Measurements from ENCODE around the gene RUSF1. TPM values are rescaled to one million over a fixed set of nuclear protein-coding genes. Genes with fewer than 3 reads are reported as not detected.
"Not testable (repeated sequence)": the region's sequence is repeated elsewhere in the genome, so short reads cannot be mapped to it uniquely, and the experiment has no call there.

RUSF1 gene
- total RNA-seq, 1 donor from 2014 or later, result 26.9 TPM

DNA sequence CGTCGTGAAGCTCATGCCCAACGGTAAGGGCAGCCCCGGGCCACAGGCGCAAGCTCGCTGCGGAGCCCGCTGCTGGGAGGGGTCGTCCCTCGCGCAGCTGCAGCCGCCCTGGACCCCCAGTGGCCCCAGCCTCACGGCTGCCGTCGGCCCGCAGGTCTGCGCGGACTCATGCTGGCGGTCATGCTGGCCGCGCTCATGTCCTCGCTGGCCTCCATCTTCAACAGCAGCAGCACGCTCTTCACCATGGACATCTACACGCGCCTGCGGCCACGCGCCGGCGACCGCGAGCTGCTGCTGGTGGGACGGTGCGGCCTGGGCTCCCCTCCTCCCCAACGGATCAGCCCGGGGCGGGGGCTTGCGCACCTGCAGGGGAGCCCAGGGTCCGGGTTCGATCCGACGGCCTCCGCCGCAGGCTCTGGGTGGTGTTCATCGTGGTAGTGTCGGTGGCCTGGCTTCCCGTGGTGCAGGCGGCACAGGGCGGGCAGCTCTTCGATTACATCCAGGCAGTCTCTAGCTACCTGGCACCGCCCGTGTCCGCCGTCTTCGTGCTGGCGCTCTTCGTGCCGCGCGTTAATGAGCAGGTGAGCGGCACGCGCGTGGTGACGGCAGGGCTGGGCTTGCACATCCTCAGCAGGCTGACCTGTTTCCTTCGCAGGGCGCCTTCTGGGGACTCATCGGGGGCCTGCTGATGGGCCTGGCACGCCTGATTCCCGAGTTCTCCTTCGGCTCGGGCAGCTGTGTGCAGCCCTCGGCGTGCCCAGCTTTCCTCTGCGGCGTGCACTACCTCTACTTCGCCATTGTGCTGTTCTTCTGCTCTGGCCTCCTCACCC is 19.5 kb downstream of the RUSF1 start:
- FAIRE-seq (no peak), DNase-seq (ENCODE audit: low spot score in 2 of 2) (no peak)

DNA sequence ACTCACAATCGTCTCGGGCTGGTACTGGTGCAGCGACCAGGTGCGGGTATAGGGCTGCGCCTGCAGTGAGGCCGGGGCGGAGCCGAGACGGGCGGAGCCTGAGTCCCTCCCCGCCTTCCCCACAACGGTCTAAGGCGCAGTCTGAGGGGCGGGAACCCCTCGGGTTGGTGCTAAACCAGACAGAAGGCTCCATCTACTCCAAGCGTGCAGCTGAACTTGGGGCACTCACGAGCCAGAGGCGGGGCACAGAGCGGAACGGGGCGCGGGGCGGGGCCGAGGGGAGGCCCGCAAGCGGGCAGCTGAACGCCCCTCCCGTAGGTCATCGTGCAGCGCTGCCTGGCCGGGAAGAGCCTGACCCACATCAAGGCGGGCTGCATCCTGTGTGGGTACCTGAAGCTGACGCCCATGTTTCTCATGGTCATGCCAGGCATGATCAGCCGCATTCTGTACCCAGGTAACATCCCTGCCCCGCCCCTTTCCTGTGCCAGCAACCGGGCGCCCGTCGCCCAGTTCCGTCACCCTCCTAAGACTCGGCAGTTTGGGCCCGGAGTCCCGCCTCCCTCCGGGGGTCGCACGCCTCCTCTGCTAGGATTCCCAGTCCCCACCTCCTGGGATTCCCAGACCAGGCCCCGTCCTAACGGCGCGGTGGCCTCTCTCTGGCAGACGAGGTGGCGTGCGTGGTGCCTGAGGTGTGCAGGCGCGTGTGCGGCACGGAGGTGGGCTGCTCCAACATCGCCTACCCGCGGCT is 20.3 kb downstream of the RUSF1 start:
- FAIRE-seq (no peak), DNase-seq (ENCODE audit: low spot score in 2 of 2) (peak; percentile 64 to 70)

DNA sequence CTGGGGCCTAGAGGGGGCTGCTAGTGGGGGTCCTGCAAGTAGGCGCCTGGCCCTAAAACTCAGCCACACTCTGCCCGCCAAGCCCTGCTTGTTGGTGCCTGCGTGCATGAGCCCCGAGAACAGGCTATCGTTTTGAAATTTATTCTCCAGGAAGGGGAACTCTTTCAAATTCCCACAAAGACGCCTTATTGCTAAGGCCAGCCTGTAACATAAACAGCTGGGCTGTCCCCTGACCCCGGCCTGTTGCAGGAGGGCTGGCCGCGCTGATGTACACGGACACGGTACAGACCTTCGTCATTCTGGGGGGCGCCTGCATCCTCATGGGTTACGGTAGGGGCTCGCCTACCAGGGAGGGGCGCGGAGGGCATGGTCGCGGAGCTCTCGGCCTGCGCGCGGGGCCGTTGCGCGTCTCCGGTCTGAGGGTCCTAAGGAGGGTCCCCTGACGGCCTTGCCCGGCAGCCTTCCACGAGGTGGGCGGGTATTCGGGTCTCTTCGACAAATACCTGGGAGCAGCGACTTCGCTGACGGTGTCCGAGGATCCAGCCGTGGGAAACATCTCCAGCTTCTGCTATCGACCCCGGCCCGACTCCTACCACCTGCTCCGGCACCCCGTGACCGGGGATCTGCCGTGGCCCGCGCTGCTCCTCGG is 21.0 kb downstream of the RUSF1 start:
- FAIRE-seq (no peak), DNase-seq (ENCODE audit: low spot score in 2 of 2) (no peak)

DNA sequence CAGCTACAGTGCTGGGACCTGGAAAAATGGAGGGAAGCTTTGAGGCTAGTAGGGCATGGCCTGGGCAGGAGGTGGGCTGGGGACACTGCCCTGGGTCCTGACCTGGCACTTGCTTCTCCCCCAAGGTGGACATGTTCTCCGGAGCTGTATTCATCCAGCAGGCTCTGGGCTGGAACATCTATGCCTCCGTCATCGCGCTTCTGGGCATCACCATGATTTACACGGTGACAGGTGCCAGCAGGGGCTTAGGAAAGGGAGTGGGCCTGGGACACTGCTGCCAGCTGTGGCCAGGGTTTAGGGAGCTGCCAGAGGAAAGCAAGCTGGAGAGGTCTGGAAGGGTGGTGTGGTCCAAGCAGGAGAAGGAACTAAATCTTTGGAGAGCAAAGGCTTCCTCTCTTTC is 22.1 kb downstream of the RUSF1 start:
- DNase-seq (ENCODE audit: low spot score in 2 of 2), result no peak
- no peak for FAIRE-seq

DNA sequence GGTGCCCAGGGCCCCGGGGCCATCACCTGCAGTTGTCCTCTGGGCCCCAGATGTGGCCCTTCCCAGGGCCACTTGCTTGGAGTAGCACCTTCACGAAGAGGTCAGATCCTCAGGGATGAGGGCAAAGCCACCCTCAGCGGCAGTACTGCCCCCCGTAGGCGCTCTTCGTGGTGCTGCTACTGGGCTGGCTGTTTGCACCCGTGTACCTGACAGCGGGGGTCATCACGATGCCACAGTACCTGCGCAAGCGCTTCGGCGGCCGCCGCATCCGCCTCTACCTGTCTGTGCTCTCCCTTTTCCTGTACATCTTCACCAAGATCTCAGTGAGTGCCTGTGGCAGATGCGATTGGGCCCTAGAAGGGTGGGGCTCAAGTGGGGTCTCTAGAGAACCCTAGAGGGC is 22.6 kb downstream of the RUSF1 start:
- no peak for FAIRE-seq
- no peak for DNase-seq (ENCODE audit: low spot score in 2 of 2)

DNA sequence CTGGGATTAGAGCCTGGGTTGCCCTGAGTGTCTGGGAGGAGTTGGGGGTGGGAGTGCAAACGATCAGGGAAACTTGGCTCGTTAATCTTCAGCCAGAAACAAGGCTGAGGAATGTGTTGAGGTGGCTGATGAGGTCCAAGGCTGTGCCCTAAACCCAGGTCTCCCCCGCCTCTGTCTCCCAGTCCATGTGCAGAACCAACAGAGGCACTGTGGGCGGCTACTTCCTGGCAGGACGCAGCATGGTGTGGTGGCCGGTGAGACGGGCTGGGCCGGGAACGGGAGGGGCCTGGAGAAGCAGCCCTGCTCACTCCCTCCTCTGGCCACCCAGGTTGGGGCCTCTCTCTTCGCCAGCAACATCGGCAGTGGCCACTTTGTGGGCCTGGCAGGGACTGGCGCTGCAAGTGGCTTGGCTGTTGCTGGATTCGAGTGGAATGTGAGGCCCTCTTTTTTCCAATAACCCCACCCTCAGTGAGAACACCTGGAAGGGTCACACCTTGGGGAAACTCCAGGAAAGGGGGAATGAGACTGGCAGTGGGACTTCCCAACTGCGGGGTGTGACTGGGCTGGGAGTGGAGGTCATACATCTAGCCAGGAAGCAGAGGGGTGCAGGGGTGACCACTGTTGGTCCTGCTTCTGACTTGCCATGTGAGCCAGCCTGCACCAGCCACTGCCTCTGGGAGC is 23.6 kb downstream of the RUSF1 start:
- DNase-seq (ENCODE audit: low spot score in 2 of 2), result no peak
- no peak for FAIRE-seq

DNA sequence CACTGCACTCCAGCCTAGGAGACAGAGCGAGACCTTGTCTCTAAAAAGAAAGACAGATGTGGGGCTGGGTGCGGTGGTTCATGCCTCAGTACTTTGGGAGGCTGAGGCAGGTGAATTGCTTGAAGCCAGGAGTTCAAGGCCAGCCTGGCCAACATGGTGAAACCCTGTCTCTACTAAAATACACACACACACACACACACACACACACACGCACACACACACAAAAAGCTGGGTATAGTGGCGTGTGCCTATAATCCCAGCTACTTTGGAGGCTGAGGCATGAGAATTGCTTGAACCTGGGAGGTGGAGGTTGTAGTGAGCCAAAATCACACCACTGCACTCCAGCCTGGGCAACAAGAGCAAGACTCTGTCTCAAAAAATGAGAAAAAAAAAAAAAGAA is 24.1 kb downstream of the RUSF1 start:
- not testable (repeated sequence) for FAIRE-seq

DNA sequence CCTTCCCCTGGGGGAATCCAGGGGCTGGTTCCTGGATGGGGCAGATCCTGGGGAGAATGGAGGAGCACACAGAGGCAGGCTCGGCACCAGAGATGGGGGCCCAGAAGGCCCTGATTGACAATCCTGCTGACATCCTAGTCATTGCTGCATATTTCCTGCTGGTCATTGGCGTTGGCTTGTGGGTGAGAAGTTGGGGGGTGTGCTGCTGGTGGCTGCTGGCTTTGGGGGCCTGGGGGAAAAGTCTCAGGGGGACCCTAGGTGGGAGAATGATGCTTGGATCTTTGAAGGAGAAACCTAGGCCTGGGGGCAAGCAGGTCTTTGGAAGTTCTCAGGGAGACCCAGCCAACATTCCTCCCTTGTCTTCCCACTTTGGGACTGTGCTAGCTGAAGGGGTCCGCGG is 25.1 kb downstream of the RUSF1 start, which contains the start of gene SLC5A2:
TSS of gene SLC5A2 (plus strand) at position 43 of the 400 bp plus-strand sequence. CDS start at position 57, 14 bp downstream.
- FAIRE-seq (no peak), DNase-seq (ENCODE audit: low spot score in 2 of 2) (no peak)

More for the DNA sequence above, 24.1 kb downstream of the RUSF1 start:
- DNase-seq (ENCODE audit: low spot score in 2 of 2), result not testable (repeated sequence)

DNA sequence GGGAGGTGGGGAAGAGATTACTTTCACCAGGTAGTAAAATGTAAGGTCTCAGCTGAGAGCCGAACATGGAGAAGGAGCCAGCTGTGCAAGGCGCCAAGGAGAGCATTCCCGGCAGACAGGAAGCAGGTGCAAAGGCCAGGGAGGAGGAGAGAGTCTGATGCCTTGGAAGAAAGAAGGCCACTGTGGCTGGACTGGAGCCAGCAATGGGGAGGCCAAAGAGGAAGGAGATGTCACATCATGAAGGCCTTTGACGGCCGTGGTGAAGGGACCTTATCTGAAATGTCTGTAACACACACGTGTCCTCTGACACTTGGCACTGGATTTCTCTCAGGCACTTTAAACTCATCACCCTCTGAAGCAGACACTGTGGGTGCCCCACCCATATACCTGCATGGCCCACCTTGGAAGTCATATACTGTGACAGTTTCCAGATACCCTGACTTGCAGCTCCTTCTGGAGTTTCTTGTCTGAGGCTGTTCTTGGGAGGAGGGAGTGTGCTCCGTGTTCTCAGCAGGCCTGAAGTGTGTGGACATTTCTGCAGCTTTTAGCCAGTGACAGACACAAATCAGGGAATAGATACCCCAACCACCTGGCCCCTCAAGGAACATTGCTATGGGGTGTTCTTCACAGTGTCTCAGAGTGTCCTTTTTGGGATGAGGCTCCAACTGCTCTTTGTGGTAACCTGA is 27.2 kb downstream of the RUSF1 start:
- FAIRE-seq, result no peak
- DNase-seq (ENCODE audit: low spot score in 2 of 2), result no peak

DNA sequence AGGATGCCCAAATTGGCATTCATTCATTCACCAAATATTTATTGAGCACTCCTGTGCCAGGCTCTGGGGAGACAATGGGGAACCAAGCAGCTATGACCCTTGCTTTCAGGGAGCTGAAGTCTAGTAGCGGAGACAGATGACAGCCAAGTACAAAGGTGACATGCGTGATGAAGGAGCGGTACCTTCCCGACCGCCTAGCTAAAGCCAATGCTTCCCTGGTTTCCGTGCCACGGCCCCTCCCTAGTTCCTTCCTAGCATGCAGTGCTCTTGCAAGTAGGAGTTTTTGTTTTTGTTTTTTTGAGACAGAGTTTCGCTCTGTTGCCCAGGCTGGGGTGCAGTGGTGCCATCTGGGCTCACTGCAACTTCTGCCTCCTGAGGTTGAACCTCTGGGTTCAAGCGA is 28.4 kb downstream of the RUSF1 start:
- FAIRE-seq (no peak), DNase-seq (ENCODE audit: low spot score in 2 of 2) (no peak)

DNA sequence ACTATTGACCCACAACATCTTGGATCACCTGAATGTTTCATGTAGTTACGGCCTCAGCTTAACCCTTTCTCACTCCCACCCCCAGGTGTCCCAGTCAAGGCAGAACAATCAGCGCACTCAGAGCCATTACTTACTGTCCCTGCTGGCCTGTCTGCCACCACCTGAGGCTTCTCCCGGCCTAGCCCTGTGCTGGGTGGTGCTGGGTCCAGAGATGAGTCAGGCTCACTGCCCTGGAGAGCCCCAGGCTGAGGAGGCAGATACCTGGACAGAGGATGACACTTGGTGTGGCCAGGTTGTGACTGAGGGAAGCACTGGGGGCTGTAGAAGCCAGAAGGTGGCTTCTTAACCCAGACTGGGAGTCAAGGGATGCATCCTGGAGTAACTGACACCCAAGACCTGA is 29.2 kb downstream of the RUSF1 start:
- no peak for DNase-seq (ENCODE audit: low spot score in 2 of 2)
- FAIRE-seq, result no peak

DNA sequence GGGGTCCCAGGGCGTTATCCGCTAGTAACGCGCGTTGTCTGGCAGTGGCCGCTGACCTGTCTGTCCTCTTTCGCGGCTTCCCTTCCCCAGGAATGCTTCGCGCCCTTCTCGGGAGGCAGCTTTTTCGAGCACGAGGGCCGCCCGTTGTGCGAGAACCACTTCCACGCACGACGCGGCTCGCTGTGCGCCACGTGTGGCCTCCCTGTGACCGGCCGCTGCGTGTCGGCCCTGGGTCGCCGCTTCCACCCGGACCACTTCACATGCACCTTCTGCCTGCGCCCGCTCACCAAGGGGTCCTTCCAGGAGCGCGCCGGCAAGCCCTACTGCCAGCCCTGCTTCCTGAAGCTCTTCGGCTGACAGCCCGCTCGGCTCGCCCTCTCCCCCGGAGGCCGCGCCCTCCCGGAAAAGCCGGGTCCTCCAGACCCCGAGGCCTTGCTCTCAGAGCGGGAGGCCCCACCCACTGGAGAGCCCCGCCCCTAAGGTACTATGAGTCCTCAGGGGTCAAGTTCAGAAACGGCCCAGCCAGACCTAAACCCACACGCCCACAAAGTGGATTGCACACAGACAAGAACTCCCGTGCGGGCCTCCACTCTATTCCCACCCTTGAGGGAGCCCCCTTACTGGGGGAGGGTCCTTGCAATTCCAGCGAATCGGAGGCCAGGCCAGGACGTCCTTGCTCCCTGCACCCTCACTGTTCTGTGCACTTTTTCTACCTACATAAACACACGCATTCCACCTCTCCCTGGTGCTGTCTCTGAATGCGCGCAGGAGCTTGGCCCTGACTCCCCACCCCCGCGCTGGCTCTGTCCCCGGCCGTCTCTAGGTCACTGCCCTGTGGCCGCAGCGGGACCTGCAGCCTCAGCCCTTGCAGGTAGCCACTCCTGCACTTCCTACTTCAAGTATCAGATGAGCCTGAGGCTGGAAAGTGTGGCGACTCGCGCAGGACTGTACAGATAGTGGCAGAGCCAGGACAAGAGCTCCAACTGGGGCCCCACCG is 30.7 kb downstream of the RUSF1 start:
- FAIRE-seq (no peak), DNase-seq (ENCODE audit: low spot score in 2 of 2) (no peak)

DNA sequence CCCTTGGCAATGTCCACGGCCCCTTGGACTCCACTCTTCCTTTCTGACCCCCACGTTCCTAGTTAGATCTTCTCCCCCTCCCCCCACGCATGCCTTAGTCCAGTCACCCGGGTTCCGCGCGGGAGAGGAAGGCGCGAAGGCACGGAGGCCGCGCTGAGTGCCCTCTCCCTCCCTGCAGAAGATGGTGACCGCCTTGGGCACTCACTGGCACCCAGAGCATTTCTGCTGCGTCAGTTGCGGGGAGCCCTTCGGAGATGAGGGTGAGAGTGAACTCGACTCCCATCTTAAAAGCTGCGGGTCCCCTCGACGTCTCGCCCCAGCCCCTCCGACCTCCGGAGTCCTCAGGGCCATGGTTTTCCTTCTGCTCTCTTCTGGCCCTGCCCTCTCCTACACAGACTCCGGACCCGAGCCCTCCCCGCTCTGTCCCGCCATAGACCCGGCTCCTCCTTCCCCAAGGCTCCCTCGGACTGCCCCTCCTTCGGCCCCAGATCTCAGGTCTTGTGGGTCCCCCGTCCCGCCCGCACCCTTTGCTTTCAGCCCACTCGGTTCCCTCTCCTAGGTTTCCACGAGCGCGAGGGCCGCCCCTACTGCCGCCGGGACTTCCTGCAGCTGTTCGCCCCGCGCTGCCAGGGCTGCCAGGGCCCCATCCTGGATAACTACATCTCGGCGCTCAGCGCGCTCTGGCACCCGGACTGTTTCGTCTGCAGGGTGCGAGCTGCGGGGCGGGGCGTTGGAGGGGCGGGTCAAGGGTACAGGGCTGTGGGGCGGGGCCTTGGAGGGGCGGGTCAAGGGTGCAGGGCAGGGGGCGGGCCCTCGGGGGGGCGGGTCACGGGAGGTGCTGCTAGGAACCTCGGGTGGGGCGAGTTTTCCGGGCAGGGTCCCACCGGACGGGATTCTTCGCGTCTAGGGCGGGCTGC is 31.6 kb downstream of the RUSF1 start:
- DNase-seq (ENCODE audit: low spot score in 2 of 2) (peak; percentile 58 to 69), FAIRE-seq (no peak)

DNA sequence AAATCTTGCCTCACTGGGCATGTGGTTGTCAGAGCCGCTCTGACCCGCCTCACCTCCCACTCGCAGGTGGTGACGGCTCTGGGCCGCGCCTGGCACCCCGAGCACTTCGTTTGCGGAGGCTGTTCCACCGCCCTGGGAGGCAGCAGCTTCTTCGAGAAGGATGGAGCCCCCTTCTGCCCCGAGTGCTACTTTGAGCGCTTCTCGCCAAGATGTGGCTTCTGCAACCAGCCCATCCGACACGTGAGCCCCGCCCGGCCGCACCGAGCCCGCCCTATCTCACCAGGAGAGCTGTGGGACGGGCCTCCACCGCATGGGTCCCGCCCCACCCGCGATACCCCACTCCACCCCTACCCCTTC is 32.3 kb downstream of the RUSF1 start:
- no peak for FAIRE-seq
- DNase-seq (ENCODE audit: low spot score in 2 of 2), result no peak

DNA sequence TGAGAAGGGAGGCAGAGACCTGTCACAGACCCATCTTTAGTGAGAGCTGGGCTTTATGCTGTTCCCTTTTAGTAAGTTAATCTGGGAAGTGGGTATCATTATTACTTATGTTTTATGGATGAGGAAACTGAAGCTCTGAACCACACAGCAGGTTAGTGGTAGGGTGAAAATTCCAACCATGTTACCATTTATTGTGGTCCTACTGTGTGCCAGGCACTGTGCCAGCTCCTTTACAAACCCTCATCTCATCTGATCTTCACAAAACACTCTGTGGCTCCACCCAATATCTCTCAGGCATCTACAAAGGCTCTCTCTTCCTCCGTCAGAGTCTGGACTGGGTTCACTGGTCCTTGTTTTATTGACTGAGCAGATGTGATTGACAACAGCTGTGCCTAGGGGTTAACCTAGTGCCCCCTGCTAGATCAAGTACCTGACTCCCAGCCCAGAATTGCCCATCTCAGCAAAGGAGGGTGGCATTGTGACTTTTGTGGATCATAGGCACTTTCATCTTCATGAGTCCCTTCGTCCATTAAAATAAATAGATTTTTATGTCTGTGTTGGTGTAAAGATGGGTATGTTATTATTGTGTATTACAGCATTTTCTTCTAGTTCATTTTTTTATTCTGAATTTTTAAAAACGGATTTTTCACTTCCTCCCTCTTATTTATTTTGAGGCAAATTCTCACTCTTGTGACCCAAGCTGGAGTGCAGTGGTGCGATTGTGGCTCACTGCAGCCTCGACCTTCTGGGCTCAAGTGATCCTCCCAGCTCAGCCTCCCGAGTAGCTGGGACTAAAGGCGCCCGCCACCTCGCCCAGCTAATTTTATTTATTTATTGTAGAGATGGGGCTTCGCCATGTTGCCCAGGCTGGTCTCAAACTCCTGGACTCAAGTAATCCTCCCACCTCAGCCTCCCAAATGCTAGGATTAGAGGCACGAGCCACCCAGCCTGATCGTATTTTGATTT is 33.1 kb downstream of the RUSF1 start:
- DNase-seq (ENCODE audit: low spot score in 2 of 2), result no peak
- FAIRE-seq, result no peak

DNA sequence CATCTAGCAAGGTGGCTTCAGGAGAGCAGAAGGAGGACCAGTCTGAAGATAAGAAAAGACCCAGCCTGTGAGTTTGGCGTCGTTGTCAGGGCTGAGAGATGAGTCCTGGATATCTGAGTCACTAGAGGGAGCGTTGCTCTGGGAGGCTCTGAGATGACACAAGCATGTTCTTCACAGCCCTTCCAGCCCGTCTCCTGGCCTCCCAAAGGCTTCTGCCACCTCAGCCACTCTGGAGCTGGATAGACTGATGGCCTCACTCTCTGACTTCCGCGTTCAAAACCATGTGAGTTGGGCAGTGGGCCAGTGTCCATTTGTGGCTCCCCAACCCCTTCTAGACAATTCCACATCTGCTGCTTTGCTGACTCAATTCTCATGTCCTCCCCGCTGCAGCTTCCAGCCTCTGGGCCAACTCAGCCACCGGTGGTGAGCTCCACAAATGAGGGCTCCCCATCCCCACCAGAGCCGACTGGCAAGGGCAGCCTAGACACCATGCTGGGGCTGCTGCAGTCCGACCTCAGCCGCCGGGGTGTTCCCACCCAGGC is 33.9 kb downstream of the RUSF1 start:
- FAIRE-seq (no peak), DNase-seq (ENCODE audit: low spot score in 2 of 2) (no peak)
